ENCODE results near the gene ZNF609. TPM values are rescaled to one million over a fixed set of nuclear protein-coding genes. Genes with fewer than 3 reads are reported as not detected.

Gene ZNF609
- total RNA-seq, 1 experiment from 2014 or later = 31.0 TPM

DNA sequence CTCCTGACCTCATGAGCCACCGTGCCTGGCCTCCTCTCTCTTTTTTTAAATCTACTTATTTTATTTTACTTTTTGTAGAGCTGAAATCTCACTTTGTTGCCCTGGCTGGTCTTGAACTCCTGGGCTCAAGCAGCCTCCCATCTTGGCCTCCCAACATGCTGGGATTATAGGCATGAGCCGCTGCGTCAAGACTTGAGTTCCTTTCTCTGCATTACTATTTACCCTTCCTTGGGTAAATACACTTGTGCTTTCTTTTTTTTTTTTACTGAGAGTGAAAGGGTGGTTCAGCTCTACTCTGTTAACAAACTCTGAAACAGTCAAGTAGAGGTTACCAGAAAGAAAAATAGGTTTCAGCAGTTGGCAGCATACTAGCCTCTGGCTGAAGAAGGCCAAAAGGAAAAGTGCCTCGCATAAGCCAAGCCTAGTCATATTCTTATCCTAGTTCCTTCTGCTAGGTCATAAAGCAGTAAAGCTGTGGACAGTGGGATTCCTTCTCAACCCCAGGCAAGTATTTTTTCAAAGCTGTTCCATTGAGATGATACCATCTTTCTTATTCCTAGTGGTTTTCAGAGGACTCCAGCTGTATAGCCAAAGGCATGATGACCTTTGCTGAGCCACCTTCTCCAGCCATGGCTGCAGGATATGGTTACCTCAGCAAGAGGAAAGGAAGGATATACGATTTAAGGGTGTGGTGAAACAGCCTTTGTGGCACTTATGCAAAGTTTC, 179.9 kb downstream of the ZNF609 start:
- Histone ChIP-seq H3K36me3 (ENCODE audit: control insufficient read depth in 1 of 2, insufficient read depth in 2 of 2, low read length in 2 of 2) (no peaks in the 10 kb centered on the region), H3K9ac (ENCODE audit: low read length) (no peak overlapping the region)

More for the DNA sequence above, 179.9 kb downstream of the ZNF609 start:
- no peak for DNase-seq (ENCODE audit: low read depth, low spot score)
- Histone ChIP-seq H3K4me1 (ENCODE audit: control insufficient read depth in 1 of 2, insufficient read depth in 2 of 2, low read length in 2 of 2) (peaks cover 0 to 11% of the 10 kb centered on the region in 2 experiments; a peak in 1 of 4 replicates), H3K27ac (ENCODE audit: low read depth, low read length) (no peak overlapping the region), H3K9me2 (ENCODE audit: insufficient read depth) (no peaks in the 10 kb centered on the region), H3K4me2 (ENCODE audit: low read length) (no peak overlapping the region), H3K27me3 (ENCODE audit: insufficient read depth, low read length) (no peaks in the 10 kb centered on the region), H2AFZ (ENCODE audit: low read depth, low read length, poor library complexity, severe bottlenecking) (no peak overlapping the region), H3K79me2 (ENCODE audit: insufficient read depth, low read length) (peaks cover 18% of the 10 kb centered on the region), H3K4me3 (replicated peaks in 1 of 2; ENCODE audit: low read depth in 1 of 2, low read length in 2 of 2) (no peak overlapping the region), H3K9me3 (ENCODE audit: control insufficient read depth in 1 of 2, insufficient read depth in 1 of 2, low read depth in 1 of 2, low read length in 2 of 2) (no peaks in the 10 kb centered on the region), H4K20me1 (ENCODE audit: insufficient read depth) (no peaks in the 10 kb centered on the region; the same call in 1 of the 2 replicates)
- ChIA-PET POLR2A (no interaction called here), RAD21 (ENCODE audit: low non-redundant PET in 1 of 2, low total read pairs in 2 of 2, uncharacterized antibody in 2 of 2, unreplicated experiment in 2 of 2) (no interaction called here), CTCF (no interaction called here)
- no peak for ATAC-seq
- intact Hi-C loops (cut with micrococcal nuclease) = no loop called here
- BruUV-seq (replicated peaks) = no TSS peak
- TF ChIP-seq SIN3A (IDR thresholded peaks at IDR 0.05; ENCODE audit: low read depth) (no peak), CEBPB (IDR thresholded peaks at IDR 0.05; ENCODE audit: low read depth) (no peak), CBX3 (IDR thresholded peaks at IDR 0.05; ENCODE audit: low read depth) (no peak), SRF (IDR thresholded peaks at IDR 0.05; ENCODE audit: low read depth) (no peak), RAD21 (IDR thresholded peaks at IDR 0.05; ENCODE audit: low read depth) (no peak), EZH2phosphoT487 (IDR thresholded peaks at IDR 0.05; ENCODE audit: borderline replicate concordance) (no peak), POLR2AphosphoS5 (IDR thresholded peaks at IDR 0.05; ENCODE audit: low read depth, low read length) (no peak), ELF1 (IDR thresholded peaks at IDR 0.05; ENCODE audit: borderline replicate concordance, low read depth) (no peak), FOSL1 (IDR thresholded peaks at IDR 0.05; ENCODE audit: low read depth) (no peak), EZH2 (IDR thresholded peaks at IDR 0.05) (no peak)
- TF ChIP-seq, protein P1, sequence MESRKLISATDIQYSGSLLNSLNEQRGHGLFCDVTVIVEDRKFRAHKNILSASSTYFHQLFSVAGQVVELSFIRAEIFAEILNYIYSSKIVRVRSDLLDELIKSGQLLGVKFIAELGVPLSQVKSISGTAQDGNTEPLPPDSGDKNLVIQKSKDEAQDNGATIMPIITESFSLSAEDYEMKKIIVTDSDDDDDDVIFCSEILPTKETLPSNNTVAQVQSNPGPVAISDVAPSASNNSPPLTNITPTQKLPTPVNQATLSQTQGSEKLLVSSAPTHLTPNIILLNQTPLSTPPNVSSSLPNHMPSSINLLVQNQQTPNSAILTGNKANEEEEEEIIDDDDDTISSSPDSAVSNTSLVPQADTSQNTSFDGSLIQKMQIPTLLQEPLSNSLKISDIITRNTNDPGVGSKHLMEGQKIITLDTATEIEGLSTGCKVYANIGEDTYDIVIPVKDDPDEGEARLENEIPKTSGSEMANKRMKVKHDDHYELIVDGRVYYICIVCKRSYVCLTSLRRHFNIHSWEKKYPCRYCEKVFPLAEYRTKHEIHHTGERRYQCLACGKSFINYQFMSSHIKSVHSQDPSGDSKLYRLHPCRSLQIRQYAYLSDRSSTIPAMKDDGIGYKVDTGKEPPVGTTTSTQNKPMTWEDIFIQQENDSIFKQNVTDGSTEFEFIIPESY (IDR thresholded peaks at IDR 0.05; ENCODE audit: extremely low read depth, insufficient replicate concordance, low read length) = no peak
